ENCODE data around the gene CACFD1.

DNA sequence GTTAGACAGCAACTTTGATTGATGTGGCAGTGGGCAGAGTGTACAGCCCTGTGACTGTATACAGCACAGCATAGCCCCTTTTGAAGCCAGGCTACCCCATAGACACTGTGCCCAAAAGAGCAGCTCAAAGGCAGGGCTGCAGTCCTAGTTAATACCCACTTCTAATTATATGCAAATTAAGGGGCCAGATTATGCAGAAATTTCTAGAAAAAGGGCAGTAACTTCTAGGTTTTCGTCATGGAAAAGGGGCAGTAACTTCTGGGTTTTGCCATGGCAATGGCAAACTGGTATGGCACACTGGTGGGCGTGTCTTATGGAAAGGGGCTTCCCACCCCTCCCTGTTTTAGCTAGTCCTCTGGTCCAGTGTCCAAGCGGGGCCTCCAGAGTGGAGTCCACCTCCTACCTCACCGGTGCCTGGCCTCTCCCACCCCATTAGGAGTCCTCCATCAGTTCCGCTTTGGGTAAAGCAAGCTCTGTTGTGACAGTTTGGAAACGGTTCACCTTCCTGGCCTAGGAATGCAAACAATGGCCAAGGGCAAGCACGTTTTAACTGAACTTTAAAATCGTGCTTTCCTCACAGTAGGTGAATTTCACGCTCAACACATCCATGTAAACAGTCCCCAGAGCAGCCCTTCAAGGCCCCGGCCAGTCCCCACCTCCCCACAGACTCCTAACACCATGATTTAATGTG lies 32.0 kb upstream of the CACFD1 start:
- TF ChIP-seq CSDC2 (CRISPR knock-in tag; IDR thresholded peaks at IDR 0.05) = no peak
- no peak for TF ChIP-seq PATZ1 (CRISPR knock-in tag; IDR thresholded peaks at IDR 0.05; ENCODE audit: borderline replicate concordance)
- no peak for TF ChIP-seq RARB (CRISPR knock-in tag; IDR thresholded peaks at IDR 0.05)
- TF ChIP-seq SNAI2 (CRISPR knock-in tag; IDR thresholded peaks at IDR 0.05) = no peak
- TF ChIP-seq PPARA (CRISPR knock-in tag; IDR thresholded peaks at IDR 0.05; ENCODE audit: borderline replicate concordance) = no peak
- no peak for TF ChIP-seq ARNTL (CRISPR knock-in tag; IDR thresholded peaks at IDR 0.05; ENCODE audit: borderline replicate concordance, low read depth)
- TF ChIP-seq BACH2 (CRISPR knock-in tag; IDR thresholded peaks at IDR 0.05; ENCODE audit: borderline replicate concordance) = no peak
- no peak for TF ChIP-seq POU6F1 (CRISPR knock-in tag; IDR thresholded peaks at IDR 0.05; ENCODE audit: borderline replicate concordance, low read depth)
- TF ChIP-seq ISL1 (CRISPR knock-in tag; IDR thresholded peaks at IDR 0.05) = no peak
- no peak for TF ChIP-seq ZNF70 (CRISPR knock-in tag; IDR thresholded peaks at IDR 0.05)
- TF ChIP-seq ZNF8 (CRISPR knock-in tag; IDR thresholded peaks at IDR 0.05) = no peak
- TF ChIP-seq, protein P1, sequence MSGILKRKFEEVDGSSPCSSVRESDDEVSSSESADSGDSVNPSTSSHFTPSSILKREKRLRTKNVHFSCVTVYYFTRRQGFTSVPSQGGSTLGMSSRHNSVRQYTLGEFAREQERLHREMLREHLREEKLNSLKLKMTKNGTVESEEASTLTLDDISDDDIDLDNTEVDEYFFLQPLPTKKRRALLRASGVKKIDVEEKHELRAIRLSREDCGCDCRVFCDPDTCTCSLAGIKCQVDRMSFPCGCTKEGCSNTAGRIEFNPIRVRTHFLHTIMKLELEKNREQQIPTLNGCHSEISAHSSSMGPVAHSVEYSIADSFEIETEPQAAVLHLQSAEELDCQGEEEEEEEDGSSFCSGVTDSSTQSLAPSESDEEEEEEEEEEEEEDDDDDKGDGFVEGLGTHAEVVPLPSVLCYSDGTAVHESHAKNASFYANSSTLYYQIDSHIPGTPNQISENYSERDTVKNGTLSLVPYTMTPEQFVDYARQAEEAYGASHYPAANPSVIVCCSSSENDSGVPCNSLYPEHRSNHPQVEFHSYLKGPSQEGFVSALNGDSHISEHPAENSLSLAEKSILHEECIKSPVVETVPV (CRISPR knock-in tag; IDR thresholded peaks at IDR 0.05) = no peak

Data from SK-N-SH treated with all-trans-retinoic acid at 6 μM for 48 hours (cell line).